NCI-H2081 (cell line): ENCODE data around the gene BMP2K.

Experiments used
- DNase-seq, 2 experiments: peaks; one replicate each; lab custom pipeline; 2025; lab: John Stamatoyannopoulos, UW

Gene BMP2K

GRCh38 chr4:78764498-78764961 lies 11.6 kb upstream of the BMP2K start:
- no peak for DNase-seq

GRCh38 chr4:78765432-78766006 lies 10.6 kb upstream of the BMP2K start:
- no peak for DNase-seq

- no peak for DNase-seq
These were observed 10.1 kb upstream of the BMP2K start for GRCh38 chr4:78766026-78766425.

- no peak for DNase-seq
These were observed 9.5 kb upstream of the BMP2K start for GRCh38 chr4:78766650-78767049.

- DNase-seq, result no peak
These were observed 8.8 kb upstream of the BMP2K start for GRCh38 chr4:78767350-78767749.

DNA sequence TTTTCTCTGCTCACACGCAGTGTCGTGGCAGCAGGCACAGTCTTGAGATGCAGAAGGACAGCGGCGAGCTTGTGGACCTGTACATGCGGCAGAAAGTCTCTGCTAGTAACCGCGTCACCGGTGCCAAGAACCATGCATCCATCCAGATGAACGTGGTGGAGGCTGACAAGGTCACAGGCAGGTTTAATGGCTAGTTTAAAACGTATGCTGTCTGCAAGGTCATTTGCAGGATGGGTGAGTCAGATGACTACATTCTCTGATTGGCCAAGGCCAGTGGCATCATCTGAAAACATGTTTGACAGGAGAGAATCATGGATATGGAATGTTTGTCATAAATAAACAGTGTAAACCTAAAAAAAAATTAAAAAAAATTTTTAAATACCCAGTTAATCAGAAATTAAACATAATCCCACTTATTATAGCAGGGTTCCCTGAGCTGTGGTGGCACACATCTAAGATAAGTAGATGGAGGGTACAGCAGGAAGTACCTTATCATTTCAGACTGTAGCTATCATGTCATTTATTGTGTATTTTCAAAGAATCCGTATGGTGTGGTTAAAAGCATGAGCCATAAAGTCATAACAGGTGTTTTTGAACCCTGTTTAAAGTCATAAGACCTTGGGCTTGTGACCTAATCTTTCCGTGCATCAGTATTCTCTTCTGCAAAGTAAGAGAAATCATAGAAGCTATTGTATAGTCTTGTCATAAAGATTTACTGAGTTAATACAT lies 7.5 kb upstream of the BMP2K start:
- no peak for DNase-seq

DNA sequence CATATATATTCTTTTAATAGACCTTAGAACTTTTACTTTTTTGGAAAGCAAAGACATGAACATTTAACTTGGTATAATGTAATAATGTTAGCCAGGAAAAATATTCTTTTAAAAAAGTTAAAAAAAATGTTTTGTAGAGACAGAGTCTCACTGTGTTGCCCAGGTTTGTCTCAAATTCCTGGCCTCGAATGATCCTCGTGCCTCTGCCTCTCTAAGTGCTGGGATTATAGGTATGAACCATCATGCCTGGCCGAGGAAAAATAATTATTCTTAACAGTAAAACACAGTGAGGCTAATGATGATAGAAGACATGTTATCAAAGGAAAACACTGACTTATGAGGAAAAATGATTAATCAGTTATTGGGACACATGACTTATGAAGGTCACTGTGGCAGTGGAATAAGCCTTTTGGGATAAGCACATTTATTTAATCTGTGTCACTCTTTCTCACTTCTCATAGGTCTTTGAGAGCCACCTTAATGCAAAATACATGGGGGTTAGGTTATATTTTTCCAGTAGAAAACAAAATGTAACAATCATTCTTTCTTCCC lies 6.0 kb upstream of the BMP2K start:
- DNase-seq, result no peak

DNA sequence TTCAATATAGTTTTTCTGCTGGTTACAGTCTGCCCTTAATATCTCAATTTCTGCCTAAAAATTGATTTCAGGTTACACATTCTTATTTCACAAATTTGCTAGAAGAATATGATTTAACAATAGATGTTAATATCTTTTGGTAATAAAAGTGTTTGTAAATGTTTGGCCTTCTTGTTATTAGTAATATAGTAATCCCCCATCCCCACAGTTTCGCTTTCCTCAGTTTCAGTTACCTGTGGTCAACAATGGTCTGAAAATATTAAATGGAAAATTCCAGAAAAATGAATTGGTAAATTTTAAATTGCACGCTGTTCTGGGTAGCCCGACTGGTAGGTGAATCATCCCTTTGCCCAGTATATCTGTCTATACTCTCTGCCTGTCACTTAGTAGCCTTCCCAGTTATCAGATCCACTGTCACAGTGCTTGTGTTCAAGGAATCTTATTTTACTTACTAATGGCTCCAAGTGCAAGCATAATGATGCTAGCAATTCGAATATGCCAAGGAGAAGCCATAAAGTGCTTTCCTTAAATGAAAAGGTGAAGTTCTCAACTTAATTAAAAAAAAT lies 3.5 kb upstream of the BMP2K start:
- no peak for DNase-seq

- no peak for DNase-seq
These were observed 1.7 kb upstream of the BMP2K start for GRCh38 chr4:78774417-78774816.

- DNase-seq, result peak; percentile 64 to 77
These were observed 659 bp upstream of the BMP2K start for GRCh38 chr4:78775303-78776078.

DNA sequence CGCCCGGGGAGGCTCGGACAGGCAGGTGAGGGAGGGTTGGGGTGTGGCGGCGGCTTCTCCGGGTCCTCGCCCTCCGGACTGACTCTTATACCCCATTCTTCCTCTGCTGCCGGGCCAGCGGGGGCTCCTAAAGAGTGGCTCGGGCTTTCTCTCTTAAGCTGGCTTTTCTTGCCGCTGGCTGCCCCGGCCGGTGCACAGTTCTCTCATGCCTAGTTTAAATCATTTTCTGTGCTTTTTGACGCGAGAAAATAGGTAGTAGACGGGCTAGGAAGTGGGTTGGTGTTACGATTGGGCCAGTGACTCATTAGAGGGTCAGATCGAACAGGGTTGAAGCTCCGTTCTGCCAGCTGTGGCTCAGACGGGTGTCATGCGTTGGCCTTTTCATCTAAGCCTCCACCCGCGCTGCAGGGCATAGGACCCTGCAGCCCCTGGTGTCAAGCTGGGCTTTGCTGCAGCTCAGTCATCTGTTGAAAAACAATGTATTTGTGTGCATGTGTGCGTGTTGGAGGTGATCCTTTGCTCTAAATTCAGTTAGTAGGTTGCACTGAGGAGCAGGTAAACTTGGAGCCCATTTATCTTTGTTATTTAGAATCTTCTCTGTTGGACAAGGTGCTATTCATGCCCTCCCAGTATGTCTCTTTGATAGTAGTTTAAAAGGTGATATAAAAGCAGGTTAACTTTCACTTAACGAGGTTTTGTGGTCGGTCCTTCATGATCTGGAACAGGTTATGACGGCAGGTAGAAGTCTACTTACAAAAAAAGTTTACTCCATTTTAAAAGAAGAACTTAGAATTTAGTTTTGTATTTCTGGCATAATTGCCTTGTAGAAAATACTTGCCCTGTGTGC lies 802 bp downstream of the BMP2K start:
- peak in 1 of 2 experiments; percentile 14 for DNase-seq

GRCh38 chr4:78777576-78777940 lies 1.4 kb downstream of the BMP2K start:
- no peak for DNase-seq

- DNase-seq, result no peak
These were observed 2.4 kb downstream of the BMP2K start for GRCh38 chr4:78778530-78778929.

- DNase-seq, result no peak
These were observed 3.1 kb downstream of the BMP2K start for GRCh38 chr4:78779280-78779679.

- DNase-seq, result no peak
These were observed 3.9 kb downstream of the BMP2K start for GRCh38 chr4:78780093-78780492.

- DNase-seq, result no peak
These were observed 5.0 kb downstream of the BMP2K start for GRCh38 chr4:78781139-78781538.

- DNase-seq, result no peak
These were observed 5.8 kb downstream of the BMP2K start for GRCh38 chr4:78781924-78782323.

GRCh38 chr4:78784236-78784865 lies 8.2 kb downstream of the BMP2K start:
- DNase-seq, result no peak

- no peak for DNase-seq
These were observed 11.3 kb downstream of the BMP2K start for GRCh38 chr4:78787392-78788006.
